Measurements from ENCODE around the gene CNR1.
"Not testable (repeated sequence)": the region's sequence is repeated elsewhere in the genome, so short reads cannot be mapped to it uniquely, and the experiment has no call there.

Gene CNR1

GRCh38 chr6:88165844-88166492, at the start of gene CNR1:
TSS of gene CNR1 (minus strand) at chr6:88166347. CDS start at chr6:88145274, 21,073 bp downstream.
- peak; percentile 5 for DNase-seq (ENCODE audit: low read depth)

- DNase-seq (ENCODE audit: low read depth): no peak
Observed at GRCh38 chr6:88211446-88211845, 45.3 kb upstream of the CNR1 start.

- no peak for DNase-seq (ENCODE audit: low read depth)
Observed at GRCh38 chr6:88209301-88209700, 43.2 kb upstream of the CNR1 start.

- no peak for DNase-seq (ENCODE audit: low read depth)
Observed at GRCh38 chr6:88208726-88209125, 42.6 kb upstream of the CNR1 start.

GRCh38 chr6:88201734-88202133, 35.6 kb upstream of the CNR1 start:
- DNase-seq (ENCODE audit: low read depth): not testable (repeated sequence)

GRCh38 chr6:88184921-88185320, 18.8 kb upstream of the CNR1 start:
- DNase-seq (ENCODE audit: low read depth): no peak

GRCh38 chr6:88183471-88183870, 17.3 kb upstream of the CNR1 start:
- no peak for DNase-seq (ENCODE audit: low read depth)

GRCh38 chr6:88179692-88180091, 13.5 kb upstream of the CNR1 start:
- no peak for DNase-seq (ENCODE audit: low read depth)

GRCh38 chr6:88177961-88178464, 11.9 kb upstream of the CNR1 start:
- peak; percentile 11 for DNase-seq (ENCODE audit: low read depth)

- DNase-seq (ENCODE audit: low read depth): no peak
Observed at GRCh38 chr6:88174906-88175305, 8.8 kb upstream of the CNR1 start.

- DNase-seq (ENCODE audit: low read depth): no peak
Observed at GRCh38 chr6:88171312-88171711, 5.2 kb upstream of the CNR1 start.

GRCh38 chr6:88168362-88168761, 2.2 kb upstream of the CNR1 start:
- no peak for DNase-seq (ENCODE audit: low read depth)

- DNase-seq (ENCODE audit: low read depth): no peak
Observed at GRCh38 chr6:88167352-88167937, 1.3 kb upstream of the CNR1 start.

GRCh38 chr6:88166493-88167351, 575 bp upstream of the CNR1 start:
- DNase-seq (ENCODE audit: low read depth): no peak

GRCh38 chr6:88165087-88165843, 882 bp downstream of the CNR1 start:
- no peak for DNase-seq (ENCODE audit: low read depth)

GRCh38 chr6:88164061-88164460, 2.1 kb downstream of the CNR1 start:
- DNase-seq (ENCODE audit: low read depth): no peak

- no peak for DNase-seq (ENCODE audit: low read depth)
Observed at GRCh38 chr6:88163616-88164015, 2.5 kb downstream of the CNR1 start.

- DNase-seq (ENCODE audit: low read depth): no peak
Observed at GRCh38 chr6:88161940-88162339, 4.2 kb downstream of the CNR1 start.

- no peak for DNase-seq (ENCODE audit: low read depth)
Observed at GRCh38 chr6:88157106-88157505, 9.0 kb downstream of the CNR1 start.

- no peak for DNase-seq (ENCODE audit: low read depth)
Observed at GRCh38 chr6:88145298-88145963, 20.7 kb downstream of the CNR1 start.

- no peak for DNase-seq (ENCODE audit: low read depth)
Observed at GRCh38 chr6:88144637-88145297, 21.4 kb downstream of the CNR1 start.
